Mesodermal cell (in vitro differentiated cells): ENCODE measurements around the gene RNU6-1.

Source experiments
- H3K27ac ChIP-seq: 2 replicates; pipeline ENCODE4 v1.7.0; 2013; ENCODE audit warnings: mild to moderate bottlenecking, low read depth, low read length, moderate library complexity; ENCODE audit not compliant: severe bottlenecking
- H3K36me3 ChIP-seq: 2 replicates; pipeline ENCODE4 v1.7.1; 2013; ENCODE audit warnings: mild to moderate bottlenecking, low read length, moderate library complexity; ENCODE audit not compliant: control insufficient read depth, insufficient read depth
- H3K4me1 ChIP-seq: one replicate; pipeline ENCODE4 v1.7.1; 2013; ENCODE audit warnings: mild to moderate bottlenecking, low read length; ENCODE audit not compliant: insufficient read depth, control insufficient read depth, poor library complexity, severe bottlenecking
- H3K4me3 ChIP-seq: 2 replicates; pipeline ENCODE4 v1.7.0; 2013; ENCODE audit warnings: low read length, control low read depth, mild to moderate bottlenecking; ENCODE audit not compliant: insufficient read depth, poor library complexity, severe bottlenecking; ENCODE audit errors: extremely low read depth
- H3K9me3 ChIP-seq: 2 replicates; pipeline ENCODE4 v1.7.1; 2013; ENCODE audit warnings: mild to moderate bottlenecking, low read length, moderate library complexity; ENCODE audit not compliant: control insufficient read depth
- WGBS, 2 experiments: methylation state at CpG; one replicate each; pipeline ENCODE4 v1.1.5; 2013; ENCODE audit warnings: missing lambda C conversion rate in 2 of 2; ENCODE audit not compliant: insufficient coverage in 2 of 2; 5-methylcytosine and 5-hydroxymethylcytosine counted together

Gene RNU6-1

DNA sequence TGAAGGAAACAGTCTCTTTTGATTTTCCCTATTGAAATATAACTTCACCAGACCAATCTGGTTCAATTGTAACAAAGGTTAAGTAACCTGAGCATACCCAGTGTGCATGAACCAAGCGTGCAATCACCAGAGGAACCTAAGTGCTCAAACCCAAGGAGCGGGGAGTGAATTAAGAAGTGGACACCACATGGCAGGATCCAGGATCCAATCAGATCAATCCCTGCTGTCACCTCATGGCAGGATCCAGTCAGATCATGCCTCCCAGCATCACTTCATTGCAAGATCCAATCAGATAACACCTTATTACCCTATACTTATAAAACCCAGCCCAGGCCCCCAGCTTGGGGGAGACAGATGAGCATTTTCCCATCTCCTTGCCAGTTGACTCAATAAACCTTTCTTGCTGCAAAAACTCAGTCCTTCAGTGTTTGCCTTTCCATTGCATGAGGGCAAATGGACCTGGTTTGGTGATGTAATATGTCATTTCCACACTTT lies 38.9 kb upstream of the RNU6-1 start:
- H3K4me1 ChIP-seq: peaks cover 14% of the 10 kb centered on the region
- no peaks in the 10 kb centered on the region for H3K9me3 ChIP-seq
- WGBS, 2 experiments: 95 to 100% methylated on average over 2 of the region's 2 CpGs

GRCh38 chr15:67873777-67874176 lies 33.9 kb upstream of the RNU6-1 start:
- WGBS, 2 experiments: 94 to 100% methylated on average over 2 to 3 of the region's 3 CpGs
- no peak overlapping the region for H3K27ac ChIP-seq
- H3K36me3 ChIP-seq: no peaks in the 10 kb centered on the region
- peaks cover 4% of the 10 kb centered on the region for H3K9me3 ChIP-seq
- H3K4me1 ChIP-seq: no peaks in the 10 kb centered on the region
- H3K4me3 ChIP-seq: no peak overlapping the region

More for the DNA sequence above, 38.9 kb upstream of the RNU6-1 start:
- Histone ChIP-seq H3K27ac (no peak overlapping the region), H3K4me3 (no peak overlapping the region), H3K36me3 (no peaks in the 10 kb centered on the region)

DNA sequence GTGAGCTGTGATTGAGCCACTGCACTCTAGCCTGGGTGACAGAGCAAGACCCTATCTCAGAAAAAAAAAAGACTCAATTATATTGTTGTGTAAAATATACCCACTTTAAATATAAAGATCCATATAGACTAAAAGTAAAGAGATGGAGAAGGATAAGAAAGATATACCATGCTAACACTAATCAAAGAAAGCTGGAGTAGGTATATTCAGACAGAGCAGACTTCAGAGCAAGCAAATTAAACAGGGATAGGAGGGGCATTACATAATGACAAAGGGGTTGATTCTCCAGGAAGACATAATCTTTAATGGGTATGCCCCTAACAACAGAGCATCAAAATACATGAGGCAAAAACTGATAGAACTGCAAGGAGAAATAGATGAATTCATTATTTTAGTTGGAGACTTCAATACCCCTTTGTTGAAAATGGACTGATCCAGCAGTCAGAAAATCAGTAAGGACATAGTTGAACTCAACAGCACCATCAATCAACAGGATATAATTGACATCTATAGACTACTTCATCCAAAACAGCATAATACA lies 31.1 kb upstream of the RNU6-1 start:
- Histone ChIP-seq H3K36me3 (no peaks in the 10 kb centered on the region), H3K27ac (no peak overlapping the region), H3K4me3 (no peak overlapping the region), H3K9me3 (peaks cover 4% of the 10 kb centered on the region), H3K4me1 (no peaks in the 10 kb centered on the region)

DNA sequence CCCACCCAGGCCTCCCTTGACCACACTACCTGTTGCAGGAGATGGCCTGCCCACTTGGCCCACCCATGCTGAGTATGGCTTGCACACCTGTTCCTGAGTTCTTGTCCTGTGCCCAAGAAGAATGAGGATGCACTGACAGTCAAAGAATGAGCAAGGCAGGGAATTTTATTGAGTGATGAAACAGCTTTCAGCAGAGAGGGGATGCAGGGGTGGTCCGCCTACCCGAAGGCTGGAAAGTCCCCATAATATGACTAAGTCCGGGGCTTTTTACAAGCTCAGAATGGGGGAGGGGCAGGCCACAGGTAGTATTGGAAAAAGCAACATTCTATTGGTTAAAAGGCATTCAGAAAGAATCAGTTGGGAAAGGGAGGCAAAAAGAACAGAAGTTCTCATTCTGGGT lies 29.9 kb upstream of the RNU6-1 start:
- peaks cover 4% of the 10 kb centered on the region for H3K9me3 ChIP-seq
- H3K4me1 ChIP-seq: no peaks in the 10 kb centered on the region
- no peak overlapping the region for H3K4me3 ChIP-seq
- H3K36me3 ChIP-seq: no peaks in the 10 kb centered on the region
- no peak overlapping the region for H3K27ac ChIP-seq
- 93 to 96% methylated on average over 3 of the region's 3 CpGs for WGBS, 2 experiments

DNA sequence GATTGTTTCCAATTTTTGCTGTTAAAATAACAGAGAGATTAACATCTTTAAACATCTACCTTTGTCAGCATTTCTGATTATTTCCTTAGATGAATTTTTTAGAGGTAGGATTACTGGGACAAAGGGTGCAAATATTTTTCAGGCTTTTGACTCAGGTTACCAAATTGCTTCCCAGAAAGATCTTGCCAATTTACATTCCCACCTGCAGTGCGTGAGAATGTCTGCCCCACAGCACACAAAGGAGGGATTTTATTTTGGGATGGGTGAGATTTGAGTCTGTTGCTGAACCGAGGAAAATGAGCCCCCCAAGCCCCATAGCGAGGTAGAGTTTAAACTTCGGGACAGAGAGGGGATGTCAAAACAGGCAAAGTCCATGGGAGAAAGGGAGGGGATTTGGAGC lies 25.9 kb upstream of the RNU6-1 start:
- H3K27ac ChIP-seq: no peak overlapping the region
- no peaks in the 10 kb centered on the region for H3K36me3 ChIP-seq

GRCh38 chr15:67865331-67865730 lies 25.5 kb upstream of the RNU6-1 start:
- no CpG with 5 or more reads among the region's 3 CpGs for WGBS, 2 experiments
- H3K27ac ChIP-seq: no peak overlapping the region
- H3K36me3 ChIP-seq: no peaks in the 10 kb centered on the region
- H3K9me3 ChIP-seq: peaks cover 4% of the 10 kb centered on the region
- H3K4me1 ChIP-seq: no peaks in the 10 kb centered on the region
- H3K4me3 ChIP-seq: no peak overlapping the region

More for the DNA sequence above, 25.9 kb upstream of the RNU6-1 start:
- WGBS, 2 experiments: 33 to 40% methylated on average over 3 of the region's 4 CpGs
- H3K4me3 ChIP-seq: no peak overlapping the region
- no peaks in the 10 kb centered on the region for H3K4me1 ChIP-seq
- peaks cover 4% of the 10 kb centered on the region for H3K9me3 ChIP-seq

GRCh38 chr15:67863442-67863987 lies 23.7 kb upstream of the RNU6-1 start:
- WGBS, 2 experiments: 2 to 5% methylated on average over 37 to 39 of the region's 41 CpGs
- H3K27ac ChIP-seq: no peak overlapping the region
- H3K9me3 ChIP-seq: no peaks in the 10 kb centered on the region
- no peaks in the 10 kb centered on the region for H3K36me3 ChIP-seq
- H3K4me3 ChIP-seq: peak overlapping the region; percentile 24
- H3K4me1 ChIP-seq: no peaks in the 10 kb centered on the region

DNA sequence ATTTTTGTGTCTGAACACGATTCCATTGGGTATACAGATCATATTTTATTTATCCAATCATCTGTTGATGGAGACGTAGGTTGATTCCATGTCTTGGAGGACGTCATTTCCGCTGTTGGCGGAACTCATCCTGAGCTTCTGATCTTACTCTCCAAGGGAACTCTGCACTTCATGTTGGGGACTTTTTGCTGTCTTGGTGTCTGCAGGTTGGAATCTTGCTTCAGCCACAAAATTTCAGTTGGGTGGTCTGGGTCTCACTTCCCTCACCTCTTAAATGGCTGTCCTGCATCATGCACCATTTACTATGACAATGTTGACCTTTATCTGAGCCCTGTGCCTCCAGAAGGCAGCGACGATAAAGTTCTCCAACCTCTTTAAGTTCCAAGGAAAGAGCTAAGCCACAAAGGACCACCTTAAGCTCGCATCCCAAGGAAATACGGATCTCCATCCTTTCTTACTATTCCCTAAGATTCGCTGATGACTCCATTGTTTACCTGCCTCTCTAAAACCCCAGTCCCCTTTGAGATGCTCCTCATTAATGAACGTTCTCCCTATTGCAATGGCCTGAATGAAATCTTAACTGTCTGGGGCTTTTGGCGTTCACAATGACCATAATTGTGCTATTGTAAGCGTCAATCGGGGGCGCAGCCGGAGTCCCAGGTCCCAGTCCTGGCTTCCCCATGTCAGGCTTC lies 23.1 kb upstream of the RNU6-1 start:
- Histone ChIP-seq H3K36me3 (no peaks in the 10 kb centered on the region), H3K27ac (no peak overlapping the region), H3K4me3 (no peak overlapping the region), H3K4me1 (no peaks in the 10 kb centered on the region), H3K9me3 (no peaks in the 10 kb centered on the region)
- 68 to 74% methylated on average over 11 to 14 of the region's 16 CpGs for WGBS, 2 experiments

- no peak overlapping the region for H3K4me3 ChIP-seq
- no peak overlapping the region for H3K27ac ChIP-seq
- H3K36me3 ChIP-seq: no peaks in the 10 kb centered on the region
- no peaks in the 10 kb centered on the region for H3K4me1 ChIP-seq
- no peaks in the 10 kb centered on the region for H3K9me3 ChIP-seq
- 90 to 100% methylated on average over 1 to 3 of the region's 3 CpGs for WGBS, 2 experiments
These were observed 22.1 kb upstream of the RNU6-1 start for GRCh38 chr15:67861983-67862382.

GRCh38 chr15:67859331-67859946 lies 19.6 kb upstream of the RNU6-1 start:
- WGBS, 2 experiments: 68 to 72% methylated on average over 4 to 5 of the region's 5 CpGs
- no peak overlapping the region for H3K27ac ChIP-seq
- H3K4me3 ChIP-seq: no peak overlapping the region
- H3K9me3 ChIP-seq: no peaks in the 10 kb centered on the region
- H3K36me3 ChIP-seq: no peaks in the 10 kb centered on the region
- no peaks in the 10 kb centered on the region for H3K4me1 ChIP-seq

DNA sequence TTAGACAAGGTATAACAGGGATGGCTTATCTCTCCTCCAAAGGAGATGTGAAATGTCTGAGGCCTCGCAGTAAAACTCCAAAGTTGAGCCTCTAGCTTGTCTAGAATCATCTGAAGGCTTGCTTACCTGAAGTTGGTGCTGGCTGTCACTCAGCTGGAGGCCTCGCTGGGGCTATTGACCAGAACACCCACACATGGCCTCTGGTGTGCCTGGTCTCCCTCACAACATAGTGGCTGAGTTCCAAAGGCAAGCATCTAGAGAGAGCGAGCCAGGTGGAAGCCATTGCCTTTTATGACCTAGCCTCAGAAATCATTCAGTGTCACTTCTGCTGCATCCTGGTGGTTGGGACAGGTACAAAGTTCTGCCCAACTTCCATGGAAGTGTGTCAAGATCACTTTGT lies 17.4 kb upstream of the RNU6-1 start:
- no peaks in the 10 kb centered on the region for H3K4me1 ChIP-seq
- H3K9me3 ChIP-seq: no peaks in the 10 kb centered on the region
- H3K36me3 ChIP-seq: no peaks in the 10 kb centered on the region
- H3K27ac ChIP-seq: no peak overlapping the region
- H3K4me3 ChIP-seq: no peak overlapping the region
- 87 to 100% methylated on average over 3 of the region's 3 CpGs for WGBS, 2 experiments
